Activated B cell treated with CpG ODN at 0.5 μM for 24 hours (primary cell): ENCODE data around the gene LCN2. TPM values are rescaled to one million over a fixed set of nuclear protein-coding genes. Genes with fewer than 3 reads are reported as not detected.

Source experiments
- ATAC-seq: fragments of 200-7000 bp; cut with Tn5 transposase; one replicate; pipeline ENCODE4 v1.10.0; 2021; ENCODE audit warnings: low read depth, mild to moderate bottlenecking, moderate library complexity
- CTCF ChIA-PET: fragments of 350-600 bp; sonication (Branson Sonifier 250); formaldehyde crosslinking; loops from one replicate; lab custom pipeline; 2021; ENCODE audit warnings: antibody characterized with exemption; lab: Charles Lee
- POLR2A ChIA-PET: fragments of 350-600 bp; sonication (Branson Sonifier 250); formaldehyde crosslinking; loops from one replicate; lab custom pipeline; 2021; ENCODE audit warnings: antibody characterized with exemption; lab: Charles Lee
- DNase-seq: peaks from one replicate; pipeline ENCODE4 v3.0.0; 2022
- H3K27ac Mint-ChIP-seq: one replicate; pipeline ENCODE4 v1.8.0; 2020; ENCODE audit warnings: mixed read lengths
- H3K27me3 Mint-ChIP-seq: one replicate; pipeline ENCODE4 v1.8.0; 2021; ENCODE audit warnings: mixed read lengths
- H3K36me3 Mint-ChIP-seq: one replicate; pipeline ENCODE4 v1.8.0; 2021; ENCODE audit warnings: low read depth, mixed read lengths
- H3K4me1 Mint-ChIP-seq: one replicate; pipeline ENCODE4 v1.8.0; 2021; ENCODE audit warnings: mixed read lengths
- H3K4me3 Mint-ChIP-seq: one replicate; pipeline ENCODE4 v1.8.0; 2020; ENCODE audit warnings: mild to moderate bottlenecking, mixed read lengths
- H3K9me3 Mint-ChIP-seq: one replicate; pipeline ENCODE4 v1.8.0; 2020; ENCODE audit warnings: mixed read lengths
- intact Hi-C: fragments of 100-400 bp; cut with micrococcal nuclease; formaldehyde crosslinking; loops from one replicate; pipeline ENCODE4 v1.15.1; 2024
- total RNA-seq: library from RNA; stranded (reverse); gene quantifications from 2 replicates; pipeline ENCODE4 v1.2.3, GENCODE V29; 2022
- TF ChIP-seq, protein P1 (sequence below): fragments of 200-600 bp; IDR thresholded peaks from one replicate; pipeline ENCODE4 v1.8.0; 2022; ENCODE audit warnings: antibody characterized with exemption, mild to moderate bottlenecking

LCN2 gene
- total RNA-seq, result not detected in 2 replicates

DNA sequence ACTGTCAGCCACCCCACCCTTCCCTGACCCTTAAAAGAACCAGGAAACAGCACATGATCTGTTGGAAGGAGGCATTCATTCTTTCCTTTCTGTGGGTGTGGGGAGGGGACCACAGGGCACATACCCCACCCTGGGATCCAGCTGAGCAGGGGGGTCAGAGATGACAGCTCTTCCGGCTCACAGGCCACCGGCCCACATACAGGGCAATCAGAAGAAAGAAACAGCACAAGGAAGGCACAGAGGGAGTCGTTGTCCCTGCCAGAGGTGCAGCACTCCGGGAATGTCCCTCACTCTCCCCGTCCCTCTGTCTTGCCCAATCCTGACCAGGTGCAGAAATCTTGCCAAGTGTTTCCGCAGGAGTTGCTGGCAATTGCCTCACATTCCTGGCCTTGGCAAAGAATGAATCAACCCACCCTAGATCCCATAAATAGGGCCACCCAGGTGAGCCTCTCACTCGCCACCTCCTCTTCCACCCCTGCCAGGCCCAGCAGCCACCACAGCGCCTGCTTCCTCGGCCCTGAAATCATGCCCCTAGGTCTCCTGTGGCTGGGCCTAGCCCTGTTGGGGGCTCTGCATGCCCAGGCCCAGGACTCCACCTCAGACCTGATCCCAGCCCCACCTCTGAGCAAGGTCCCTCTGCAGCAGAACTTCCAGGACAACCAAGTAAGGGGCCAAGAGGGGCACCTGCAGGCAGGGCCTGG, at the start of gene LCN2:
LCN2 (plus strand) TSS at position 453 of the 701 bp plus-strand sequence; CDS start at position 526, 73 bp downstream.
- H3K4me1 Mint-ChIP-seq, result no peaks in the 10 kb centered on the region
- intact Hi-C loops, result no loop called here
- ChIA-PET POLR2A (no interaction called here), CTCF (no interaction called here)
- H3K9me3 Mint-ChIP-seq, result no peaks in the 10 kb centered on the region
- H3K27ac Mint-ChIP-seq, result no peak within 1 kb of the TSS
- H3K27me3 Mint-ChIP-seq, result peaks cover 3% of the 10 kb centered on the region
- no peaks in the 10 kb centered on the region for H3K36me3 Mint-ChIP-seq
- TF ChIP-seq, protein P1, sequence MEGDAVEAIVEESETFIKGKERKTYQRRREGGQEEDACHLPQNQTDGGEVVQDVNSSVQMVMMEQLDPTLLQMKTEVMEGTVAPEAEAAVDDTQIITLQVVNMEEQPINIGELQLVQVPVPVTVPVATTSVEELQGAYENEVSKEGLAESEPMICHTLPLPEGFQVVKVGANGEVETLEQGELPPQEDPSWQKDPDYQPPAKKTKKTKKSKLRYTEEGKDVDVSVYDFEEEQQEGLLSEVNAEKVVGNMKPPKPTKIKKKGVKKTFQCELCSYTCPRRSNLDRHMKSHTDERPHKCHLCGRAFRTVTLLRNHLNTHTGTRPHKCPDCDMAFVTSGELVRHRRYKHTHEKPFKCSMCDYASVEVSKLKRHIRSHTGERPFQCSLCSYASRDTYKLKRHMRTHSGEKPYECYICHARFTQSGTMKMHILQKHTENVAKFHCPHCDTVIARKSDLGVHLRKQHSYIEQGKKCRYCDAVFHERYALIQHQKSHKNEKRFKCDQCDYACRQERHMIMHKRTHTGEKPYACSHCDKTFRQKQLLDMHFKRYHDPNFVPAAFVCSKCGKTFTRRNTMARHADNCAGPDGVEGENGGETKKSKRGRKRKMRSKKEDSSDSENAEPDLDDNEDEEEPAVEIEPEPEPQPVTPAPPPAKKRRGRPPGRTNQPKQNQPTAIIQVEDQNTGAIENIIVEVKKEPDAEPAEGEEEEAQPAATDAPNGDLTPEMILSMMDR, result no peak
- no peak within 1 kb of the TSS for H3K4me3 Mint-ChIP-seq
- DNase-seq (no peak), ATAC-seq (no peak)

DNA sequence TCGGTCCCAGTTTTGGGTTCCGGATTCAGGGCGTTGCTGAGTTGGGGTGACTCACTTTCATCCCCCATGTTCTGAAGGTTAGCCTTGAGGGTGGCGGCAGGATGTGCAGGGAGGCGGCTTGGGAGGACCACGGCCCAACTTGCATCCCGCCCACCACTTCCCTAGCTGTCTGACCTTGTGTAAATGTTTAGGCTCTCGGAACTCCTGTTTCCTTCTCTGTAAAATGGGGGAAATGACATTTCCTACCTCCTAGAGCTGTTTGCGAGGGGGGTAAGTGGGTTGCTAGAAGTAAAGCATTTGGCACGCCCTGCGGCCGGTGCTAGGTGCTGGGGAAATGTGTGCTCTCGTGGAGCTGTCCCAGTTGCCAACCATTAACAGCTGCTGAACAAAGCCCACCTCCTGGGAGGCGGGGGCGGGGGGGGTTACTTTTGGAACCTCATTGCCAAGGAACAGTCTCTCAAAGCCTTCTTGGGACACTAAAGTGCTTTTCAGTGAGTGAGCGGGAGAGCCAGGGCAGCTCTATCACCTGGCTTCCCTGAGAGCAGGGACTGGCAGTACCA, 49.2 kb upstream of the LCN2 start:
- TF ChIP-seq, protein P1, result no peak
- ChIA-PET CTCF (interaction anchor here (1.0 kb wide), 1 partner anchor 18 kb away, joined by 3 read pairs; no protein-coding TSS in a partner anchor), POLR2A (no interaction called here)
- H3K4me3 Mint-ChIP-seq, result no peak overlapping the region
- peaks cover 40% of the 10 kb centered on the region for H3K36me3 Mint-ChIP-seq
- no peaks in the 10 kb centered on the region for H3K27me3 Mint-ChIP-seq
- H3K9me3 Mint-ChIP-seq, result no peaks in the 10 kb centered on the region
- no peak overlapping the region for H3K27ac Mint-ChIP-seq
- peaks cover 19% of the 10 kb centered on the region for H3K4me1 Mint-ChIP-seq
- no peak for ATAC-seq
- no peak for DNase-seq
- intact Hi-C loops, result no loop called here

DNA sequence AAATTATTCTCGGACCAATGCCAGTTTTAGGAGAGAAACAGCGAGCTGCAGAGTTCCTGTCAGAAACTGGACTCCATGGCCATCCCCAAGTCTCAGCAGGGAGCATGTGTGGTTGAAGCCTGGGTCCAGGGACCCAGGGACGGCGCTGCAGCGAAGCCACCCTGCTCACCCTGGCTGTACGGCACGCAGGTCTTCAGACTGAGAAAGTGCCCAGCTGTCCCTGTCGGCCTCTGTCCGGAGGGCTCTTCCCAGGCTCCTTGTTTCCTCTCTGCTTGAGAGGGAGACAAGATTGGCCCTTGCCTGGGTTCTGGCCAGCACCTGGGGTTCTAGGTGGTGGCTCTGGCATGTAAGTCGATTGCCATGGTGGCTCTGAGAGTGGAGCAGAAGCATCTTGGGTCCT, 48.7 kb upstream of the LCN2 start:
- Mint-ChIP-seq H3K9me3 (no peaks in the 10 kb centered on the region), H3K36me3 (peaks cover 42% of the 10 kb centered on the region), H3K27me3 (no peaks in the 10 kb centered on the region), H3K4me3 (no peak overlapping the region), H3K27ac (no peak overlapping the region), H3K4me1 (peaks cover 13% of the 10 kb centered on the region)
- ChIA-PET CTCF (interaction anchor here (1.0 kb wide), 1 partner anchor 17 kb away, joined by 3 read pairs; no protein-coding TSS in a partner anchor), POLR2A (no interaction called here)
- DNase-seq (no peak), ATAC-seq (no peak)
- TF ChIP-seq, protein P1, result no peak
- intact Hi-C loops, result no loop called here

DNA sequence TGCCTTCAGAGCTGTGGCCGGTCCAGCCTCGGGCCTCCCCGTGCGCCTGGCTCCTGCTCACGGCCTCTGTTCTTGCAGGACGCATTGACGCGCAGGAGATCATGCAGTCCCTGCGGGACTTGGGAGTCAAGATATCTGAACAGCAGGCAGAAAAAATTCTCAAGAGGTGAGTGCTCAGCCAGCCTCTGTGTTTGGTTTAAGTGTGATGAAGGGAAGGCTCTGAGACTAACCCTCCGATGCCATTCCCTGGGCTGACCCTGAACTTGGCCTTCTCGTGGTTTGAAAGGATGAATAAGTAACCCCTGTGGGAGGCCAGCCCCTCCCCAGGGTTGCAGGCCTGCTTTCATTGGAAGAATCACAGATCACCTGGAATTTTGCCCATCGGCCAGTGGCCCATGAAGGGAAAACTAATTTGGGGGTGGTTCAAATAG, 48.0 kb upstream of the LCN2 start:
- ATAC-seq (no peak), DNase-seq (no peak)
- TF ChIP-seq, protein P1, result no peak
- CTCF ChIA-PET, result no interaction called here
- no peaks in the 10 kb centered on the region for H3K27me3 Mint-ChIP-seq
- peaks cover 13% of the 10 kb centered on the region for H3K4me1 Mint-ChIP-seq
- no peak overlapping the region for H3K27ac Mint-ChIP-seq
- peaks cover 46% of the 10 kb centered on the region for H3K36me3 Mint-ChIP-seq
- no peaks in the 10 kb centered on the region for H3K9me3 Mint-ChIP-seq
- no peak overlapping the region for H3K4me3 Mint-ChIP-seq
- POLR2A ChIA-PET, result no interaction called here
- intact Hi-C loops, result no loop called here

DNA sequence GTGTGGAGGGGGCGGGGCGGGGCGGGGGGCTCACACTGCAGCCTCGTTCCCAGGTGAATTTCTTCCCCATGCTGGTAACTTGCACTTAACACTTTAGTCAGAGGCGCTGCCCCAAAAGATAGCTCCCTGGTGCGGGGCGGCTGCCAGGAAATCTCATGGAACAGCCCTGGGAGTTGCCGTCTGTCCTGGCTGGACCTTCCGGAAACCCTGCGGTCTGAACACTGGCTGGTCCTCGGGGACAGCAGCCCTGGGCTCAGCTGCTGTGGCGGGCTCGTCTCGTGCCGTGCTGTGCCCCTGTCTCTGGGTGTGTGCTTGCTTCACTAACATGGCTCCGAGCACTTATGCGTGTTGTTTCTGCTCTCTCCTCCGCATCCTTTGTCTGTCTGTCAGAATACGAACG, 47.6 kb upstream of the LCN2 start:
- no peaks in the 10 kb centered on the region for H3K27me3 Mint-ChIP-seq
- H3K27ac Mint-ChIP-seq, result no peak overlapping the region
- H3K4me1 Mint-ChIP-seq, result peaks cover 11% of the 10 kb centered on the region
- peaks cover 51% of the 10 kb centered on the region for H3K36me3 Mint-ChIP-seq
- TF ChIP-seq, protein P1, result no peak
- ATAC-seq, result no peak
- ChIA-PET CTCF (no interaction called here), POLR2A (no interaction called here)
- no peak for DNase-seq
- intact Hi-C loops, result no loop called here
- no peak overlapping the region for H3K4me3 Mint-ChIP-seq
- no peaks in the 10 kb centered on the region for H3K9me3 Mint-ChIP-seq
